Heart right ventricle (tissue), 16 donors: ENCODE data around the gene CALU. TPM values are rescaled to one million over a fixed set of nuclear protein-coding genes. Genes with fewer than 3 reads are reported as not detected.

Source experiments
- ATAC-seq, 8 donors: fragments of 200-7000 bp; cut with Tn5 transposase; one replicate each; pipeline ENCODE4 v1.9.1; 2020; ENCODE audit warnings: mild to moderate bottlenecking in 8 of 8, moderate library complexity in 8 of 8, moderate number of reproducible peaks in 1 of 8
- DNase-seq, 2 donors: peaks; one replicate each; pipeline ENCODE4 v3.0.0-alpha.2; 2020
- H3K27ac ChIP-seq, 10 donors: fragments of 200-600 bp; sonication (generic) in 2 of 10; one replicate each; pipeline versions ENCODE4 v1.5.0 to v1.8.0; 2020 to 2022; ENCODE audit warnings: mild to moderate bottlenecking in 3 of 10
- H3K27me3 ChIP-seq, 7 donors: fragments of 200-600 bp; one replicate each; pipeline ENCODE4 v1.8.0; 2021 to 2022; ENCODE audit warnings: mild to moderate bottlenecking in 2 of 7
- H3K36me3 ChIP-seq, 9 donors: fragments of 200-600 bp; sonication (generic) in 1 of 9; one replicate each; pipeline versions ENCODE4 v1.5.0 to v1.8.0; 2020 to 2022; ENCODE audit warnings: mild to moderate bottlenecking in 2 of 9
- H3K4me1 ChIP-seq, 9 donors: fragments of 200-600 bp; sonication (generic) in 1 of 9; one replicate each; pipeline versions ENCODE4 v1.5.0 to v1.8.0; 2020 to 2022; ENCODE audit warnings: mild to moderate bottlenecking in 4 of 9
- H3K4me3 ChIP-seq, 10 donors: fragments of 200-600 bp; sonication (generic) in 2 of 10; one replicate each; pipeline versions ENCODE4 v1.5.0 to v1.8.0; 2020 to 2022; ENCODE audit warnings: mild to moderate bottlenecking in 7 of 10, moderate library complexity in 2 of 10
- H3K9me3 ChIP-seq, 11 donors: fragments of 200-600 bp in 10 of 11; sonication (generic) in 2 of 11; one replicate each; pipeline versions ENCODE4 v1.5.0 to v1.8.0; 2013 to 2022; ENCODE audit warnings: mild to moderate bottlenecking in 2 of 11, control low read depth in 1 of 11, moderate library complexity in 1 of 11
- WGBS, 2 donors: extraction: QIAGEN DNeasy Blood & Tissue Kit; methylation state at CpG; one replicate each; pipeline ENCODE4 v1.1.7; 2013; ENCODE audit warnings: inconsistent platforms in 1 of 2; 5-methylcytosine and 5-hydroxymethylcytosine counted together
- intact Hi-C, 10 donors: fragments of 100-400 bp; cut with DNase I; formaldehyde crosslinking; loops; one replicate each; pipeline versions ENCODE4 v1.11.1 to v1.14.2; 2022
- polyA plus RNA-seq, 2 donors: library from polyadenylated mRNA; stranded (reverse); fragments of 200-250 nt; gene quantifications; one replicate each; pipeline ENCODE4 v1.2.3, GENCODE V29; 2013
- total RNA-seq, 10 donors: library from RNA; stranded (reverse); fragmentation: NEBNext Ultra II Directional in 3 of 10; extraction: Animal tissue kit (Norgen Biotek cat#: 25700) in 3 of 10; gene quantifications; one replicate each; pipeline versions ENCODE4 v1.2.1 to v1.2.4, GENCODE V29; 2021 to 2023
- TF ChIP-seq, protein P1 (sequence below), 9 donors: fragments of 200-600 bp; sonication (generic) in 2 of 9; IDR thresholded peaks; one replicate each; pipeline versions ENCODE4 v1.5.0 to v1.8.0; 2021 to 2022; ENCODE audit warnings: antibody characterized with exemption in 9 of 9, mild to moderate bottlenecking in 5 of 9, moderate library complexity in 1 of 9
- donor health status: Arrhythmogenic right ventricular cardiomyopathy.
- donor health status: ischemic (EF 13 %, LVEDD 7.1; RV severe dilation, severe dysfunction).
- donor health status: healthy with polysubstance abuse.
- donor health status: DM: no; HTN: yes; CAD: no.
- donor health status: DM: no; HTN: no; CAD: no.
- donor health status: ischemic (EF 25% LVEDD 6.9; RV normal size, moderate dysfunction).
- donor health status: ischemic (EF 25% LVEDD 5.7; RV mildly dilated, moderate dysfunction).
- donor health status: healthy.
- donor health status: DM: yes; HTN: yes; CAD: no.
- donor health status: Ischemic cardiomyopathy.
- donor health status: ischemic (EF 35%, LVEDD 5.7; RV mildly dilated, moderate dysfunction).
- donor health status: nonischemic (EF 11% LVEDD 7.7; RV severe dilation, severe dysfunction).
- donor health status: DM: yes; HTN: yes; CAD: no.
- donor health status: PGD.
- donor health status: ischemic (EF 29% LVEDD 5.4; RV normal size, mild dysfunction).
- donor health status: nonischemic (EF 23%, LVEDD 6.1; RV moderate dilation, normal function).

Gene CALU
- total and polyA plus RNA-seq, 12 donors = 39.9 to 333 (median 249) TPM

DNA sequence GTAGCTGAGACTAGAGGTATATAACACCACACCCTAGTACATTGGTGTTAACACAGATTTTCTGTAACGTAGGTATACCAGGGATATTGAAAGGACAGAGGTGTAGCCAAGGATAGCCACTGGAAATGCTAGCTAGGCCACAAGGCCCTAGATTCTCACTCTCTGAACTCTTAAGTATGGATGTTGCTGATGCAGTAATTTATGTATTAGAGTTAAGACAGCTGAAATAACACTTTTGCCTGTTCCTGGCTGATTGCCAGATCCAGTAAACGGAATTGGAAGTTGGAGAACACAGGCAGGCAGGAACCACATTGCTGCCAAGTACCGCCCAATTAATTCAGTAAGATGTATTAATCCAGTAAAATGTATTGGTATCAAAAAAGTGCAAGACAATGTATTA, 1.8 kb downstream of the CALU start:
- Histone ChIP-seq H3K4me3 (peak overlapping the region in 9 of 10 donors; percentile 69 to 99 (median 94)), H3K4me1 (peaks cover 3 to 63% (median 50%) of the 10 kb centered on the region in 9 donors), H3K27me3 (no peaks in the 10 kb centered on the region), H3K36me3 (peaks cover 0 to 9% (median 0%) of the 10 kb centered on the region in 9 donors), H3K9me3 (no peaks in the 10 kb centered on the region), H3K27ac (peak overlapping the region in 9 of 10 donors; percentile 2 to 97 (median 94))
- intact Hi-C loops = loop anchor here in 1 of 10 donors (5.0 kb wide), 1 partner anchor 91 kb away; the partner anchor contains the start of gene FLNC
- 16 to 29% methylated on average over 3 of the region's 3 CpGs for WGBS, 2 donors
- ATAC-seq = no peak
- TF ChIP-seq, protein P1, sequence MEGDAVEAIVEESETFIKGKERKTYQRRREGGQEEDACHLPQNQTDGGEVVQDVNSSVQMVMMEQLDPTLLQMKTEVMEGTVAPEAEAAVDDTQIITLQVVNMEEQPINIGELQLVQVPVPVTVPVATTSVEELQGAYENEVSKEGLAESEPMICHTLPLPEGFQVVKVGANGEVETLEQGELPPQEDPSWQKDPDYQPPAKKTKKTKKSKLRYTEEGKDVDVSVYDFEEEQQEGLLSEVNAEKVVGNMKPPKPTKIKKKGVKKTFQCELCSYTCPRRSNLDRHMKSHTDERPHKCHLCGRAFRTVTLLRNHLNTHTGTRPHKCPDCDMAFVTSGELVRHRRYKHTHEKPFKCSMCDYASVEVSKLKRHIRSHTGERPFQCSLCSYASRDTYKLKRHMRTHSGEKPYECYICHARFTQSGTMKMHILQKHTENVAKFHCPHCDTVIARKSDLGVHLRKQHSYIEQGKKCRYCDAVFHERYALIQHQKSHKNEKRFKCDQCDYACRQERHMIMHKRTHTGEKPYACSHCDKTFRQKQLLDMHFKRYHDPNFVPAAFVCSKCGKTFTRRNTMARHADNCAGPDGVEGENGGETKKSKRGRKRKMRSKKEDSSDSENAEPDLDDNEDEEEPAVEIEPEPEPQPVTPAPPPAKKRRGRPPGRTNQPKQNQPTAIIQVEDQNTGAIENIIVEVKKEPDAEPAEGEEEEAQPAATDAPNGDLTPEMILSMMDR (IDR thresholded peaks at IDR 0.05) = no peak
- DNase-seq = peak in 1 of 2 donors; percentile 30

- H3K27ac ChIP-seq = peak overlapping the region in 8 of 10 donors; percentile 36 to 97 (median 94)
- H3K36me3 ChIP-seq = peaks cover 0 to 9% (median 0%) of the 10 kb centered on the region in 9 donors
- no peaks in the 10 kb centered on the region for H3K27me3 ChIP-seq
- H3K4me1 ChIP-seq = peaks cover 3 to 63% (median 50%) of the 10 kb centered on the region in 9 donors
- DNase-seq (no peak), ATAC-seq (no peak)
- WGBS, 2 donors = 37 to 47% methylated on average over 3 of the region's 3 CpGs
- TF ChIP-seq, protein P1 (IDR thresholded peaks at IDR 0.05) = no peak
- H3K4me3 ChIP-seq = peak overlapping the region in 7 of 10 donors; percentile 89 to 96 (median 94)
- intact Hi-C loops = loop anchor here in 1 of 10 donors (5.0 kb wide), 1 partner anchor 91 kb away; the partner anchor contains the start of gene FLNC
- H3K9me3 ChIP-seq = no peaks in the 10 kb centered on the region
These were observed 2.3 kb downstream of the CALU start for GRCh38 chr7:128741491-128741890.

DNA sequence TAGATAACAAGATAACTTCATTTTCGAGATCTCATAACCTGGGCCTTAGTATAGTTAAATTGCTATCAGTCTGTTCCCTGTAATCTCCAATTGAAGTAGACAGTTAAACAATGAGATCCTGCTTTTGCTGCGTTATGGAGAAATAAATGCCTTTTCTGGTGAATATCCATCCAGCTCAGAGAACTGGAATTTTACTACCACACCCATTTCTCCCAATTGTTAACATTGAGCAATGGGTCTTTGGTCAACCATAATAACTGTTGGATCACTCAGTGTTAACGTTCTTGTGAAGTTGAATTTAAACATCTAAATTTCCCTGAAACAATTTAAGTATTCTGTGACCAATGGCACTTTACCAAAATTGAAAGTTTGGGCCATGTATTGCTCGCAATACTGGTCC, 3.0 kb downstream of the CALU start:
- peak overlapping the region in 2 of 10 donors; percentile 94 to 95 for H3K4me3 ChIP-seq
- no peaks in the 10 kb centered on the region for H3K27me3 ChIP-seq
- intact Hi-C loops = loop anchor here in 1 of 10 donors (5.0 kb wide), 1 partner anchor 90 kb away; the partner anchor contains the start of gene FLNC
- peaks cover 0 to 9% (median 0%) of the 10 kb centered on the region in 9 donors for H3K36me3 ChIP-seq
- no peaks in the 10 kb centered on the region for H3K9me3 ChIP-seq
- H3K4me1 ChIP-seq = peaks cover 3 to 69% (median 50%) of the 10 kb centered on the region in 9 donors
- WGBS, 2 donors = 41 to 63% methylated on average over 4 of the region's 4 CpGs
- TF ChIP-seq, protein P1 (IDR thresholded peaks at IDR 0.05) = no peak
- peak overlapping the region in 4 of 10 donors; percentile 10 to 93 (median 33) for H3K27ac ChIP-seq
- ATAC-seq (no peak), DNase-seq (no peak)

- ATAC-seq = no peak
- TF ChIP-seq, protein P1 (IDR thresholded peaks at IDR 0.05) = no peak
- peaks cover 3 to 76% (median 53%) of the 10 kb centered on the region in 9 donors for H3K4me1 ChIP-seq
- WGBS, 2 donors = 87 to 93% methylated on average over 7 of the region's 7 CpGs
- H3K36me3 ChIP-seq = peaks cover 0 to 18% (median 0%) of the 10 kb centered on the region in 9 donors
- intact Hi-C loops = loop anchor here in 1 of 10 donors (5.0 kb wide), 1 partner anchor 89 kb away; the partner anchor contains the start of gene FLNC
- no peaks in the 10 kb centered on the region for H3K27me3 ChIP-seq
- no peaks in the 10 kb centered on the region for H3K9me3 ChIP-seq
- peak overlapping the region in 1 of 10 donors; percentile 7 for H3K27ac ChIP-seq
- no peak overlapping the region for H3K4me3 ChIP-seq
- no peak for DNase-seq
These were observed 4.1 kb downstream of the CALU start for GRCh38 chr7:128743112-128743772.
